HL-60/S4 treated with retinoic acid at 250 ng/mL for 4 days and 3 days (cell line): ENCODE measurements around the gene HECW1.

Experiments used
- in situ Hi-C: fragments of 300-500 bp; cut with MboI; formaldehyde crosslinking; loops from 2 replicates; pipeline ENCODE4 v1.7.0; 2022; ENCODE audit warnings: low sequenced_read_pairs

Gene HECW1

GRCh38 chr7:43248961-43249822, 136.7 kb downstream of the HECW1 start:
- in situ Hi-C loops: no loop called here

- in situ Hi-C loops: no loop called here
Observed at GRCh38 chr7:43249823-43250145, 137.3 kb downstream of the HECW1 start.

- in situ Hi-C loops: no loop called here
Observed at GRCh38 chr7:43260980-43261878, 148.8 kb downstream of the HECW1 start.

- in situ Hi-C loops: no loop called here
Observed at GRCh38 chr7:43265139-43265538, 152.7 kb downstream of the HECW1 start.

- in situ Hi-C loops: no loop called here
Observed at GRCh38 chr7:43273939-43274719, 161.7 kb downstream of the HECW1 start.

GRCh38 chr7:43274752-43275151, 162.3 kb downstream of the HECW1 start:
- in situ Hi-C loops: no loop called here

GRCh38 chr7:43276547-43276946, 164.1 kb downstream of the HECW1 start:
- in situ Hi-C loops: no loop called here

- in situ Hi-C loops: no loop called here
Observed at GRCh38 chr7:43278088-43278644, 165.7 kb downstream of the HECW1 start.

- in situ Hi-C loops: no loop called here
Observed at GRCh38 chr7:43281268-43281667, 168.8 kb downstream of the HECW1 start.

- in situ Hi-C loops: no loop called here
Observed at GRCh38 chr7:43283706-43284105, 171.3 kb downstream of the HECW1 start.

GRCh38 chr7:43289826-43290225, 177.4 kb downstream of the HECW1 start:
- in situ Hi-C loops: no loop called here

- in situ Hi-C loops: no loop called here
Observed at GRCh38 chr7:43290978-43291377, 178.5 kb downstream of the HECW1 start.

GRCh38 chr7:43291789-43292188, 179.3 kb downstream of the HECW1 start:
- in situ Hi-C loops: no loop called here

- in situ Hi-C loops: no loop called here
Observed at GRCh38 chr7:43292384-43292783, 179.9 kb downstream of the HECW1 start.

GRCh38 chr7:43294080-43294630, 181.7 kb downstream of the HECW1 start:
- in situ Hi-C loops: no loop called here

GRCh38 chr7:43295429-43295828, 183.0 kb downstream of the HECW1 start:
- in situ Hi-C loops: no loop called here

GRCh38 chr7:43296306-43296705, 183.9 kb downstream of the HECW1 start:
- in situ Hi-C loops: no loop called here

- in situ Hi-C loops: no loop called here
Observed at GRCh38 chr7:43298617-43299016, 186.2 kb downstream of the HECW1 start.

- in situ Hi-C loops: no loop called here
Observed at GRCh38 chr7:43300121-43300520, 187.7 kb downstream of the HECW1 start.

- in situ Hi-C loops: no loop called here
Observed at GRCh38 chr7:43302211-43302711, 189.8 kb downstream of the HECW1 start.
